ENCODE results near the gene RNF223.
"Not testable (repeated sequence)": the region's sequence is repeated elsewhere in the genome, so short reads cannot be mapped to it uniquely, and the experiment has no call there.

The RNF223 gene

GRCh38 chr1:1063945-1064831, 9.9 kb downstream of the RNF223 start:
- Mint-ChIP-seq H3K27ac (peak overlapping the region; percentile 95), H3K4me3 (peak overlapping the region; percentile 79), H3K4me1 (peaks cover 45% of the 10 kb centered on the region), H3K36me3 (peaks cover 65% of the 10 kb centered on the region), H3K9me3 (no peaks in the 10 kb centered on the region)
- peak; percentile 89 for ATAC-seq
- DNase-seq (ENCODE audit: low spot score in 2 of 2) = peak; percentile 83 to 97

- H3K9me3 Mint-ChIP-seq = no peaks in the 10 kb centered on the region
- peaks cover 49% of the 10 kb centered on the region for H3K4me1 Mint-ChIP-seq
- DNase-seq (ENCODE audit: low spot score in 2 of 2) (no peak), ATAC-seq (peak; percentile 0)
- H3K4me3 Mint-ChIP-seq = peak overlapping the region; percentile 79
- peaks cover 69% of the 10 kb centered on the region for H3K36me3 Mint-ChIP-seq
- peak overlapping the region; percentile 95 for H3K27ac Mint-ChIP-seq
Observed at GRCh38 chr1:1063261-1063944, 10.7 kb downstream of the RNF223 start.

- H3K4me1 Mint-ChIP-seq = peaks cover 51% of the 10 kb centered on the region
- peak overlapping the region; percentile 79 for H3K4me3 Mint-ChIP-seq
- H3K27ac Mint-ChIP-seq = peak overlapping the region; percentile 95
- no peaks in the 10 kb centered on the region for H3K9me3 Mint-ChIP-seq
- DNase-seq (ENCODE audit: low spot score in 2 of 2) (no peak), ATAC-seq (no peak)
- H3K36me3 Mint-ChIP-seq = peaks cover 68% of the 10 kb centered on the region
Observed at GRCh38 chr1:1062348-1063163, 11.6 kb downstream of the RNF223 start.

- Mint-ChIP-seq H3K27ac (peak overlapping the region; percentile 58), H3K4me3 (peak overlapping the region; percentile 79), H3K36me3 (peaks cover 67% of the 10 kb centered on the region), H3K4me1 (peaks cover 51% of the 10 kb centered on the region), H3K9me3 (no peaks in the 10 kb centered on the region)
- ATAC-seq = no peak
- no peak for DNase-seq (ENCODE audit: low spot score in 2 of 2)
Observed at GRCh38 chr1:1061682-1062345, 12.3 kb downstream of the RNF223 start.

GRCh38 chr1:1060281-1061000, 13.7 kb downstream of the RNF223 start:
- peaks cover 58% of the 10 kb centered on the region for H3K36me3 Mint-ChIP-seq
- H3K4me3 Mint-ChIP-seq = peak overlapping the region; percentile 79
- ATAC-seq (no peak), DNase-seq (ENCODE audit: low spot score in 2 of 2) (no peak)
- peaks cover 38% of the 10 kb centered on the region for H3K4me1 Mint-ChIP-seq
- no peaks in the 10 kb centered on the region for H3K9me3 Mint-ChIP-seq
- H3K27ac Mint-ChIP-seq = peak overlapping the region; percentile 58

GRCh38 chr1:1059494-1060280, 14.4 kb downstream of the RNF223 start:
- Mint-ChIP-seq H3K36me3 (peaks cover 59% of the 10 kb centered on the region), H3K9me3 (no peaks in the 10 kb centered on the region), H3K27ac (no peak overlapping the region), H3K4me3 (peak overlapping the region; percentile 79), H3K4me1 (peaks cover 35% of the 10 kb centered on the region)
- peak; percentile 90 to 98 for DNase-seq (ENCODE audit: low spot score in 2 of 2)
- peak; percentile 71 for ATAC-seq

- Mint-ChIP-seq H3K36me3 (peaks cover 53% of the 10 kb centered on the region), H3K4me3 (peak overlapping the region; percentile 79), H3K27ac (peak overlapping the region; percentile 74), H3K4me1 (peaks cover 29% of the 10 kb centered on the region), H3K9me3 (no peaks in the 10 kb centered on the region)
- DNase-seq (ENCODE audit: low spot score in 2 of 2) (no peak), ATAC-seq (peak; percentile 43)
Observed at GRCh38 chr1:1058921-1059493, 15.1 kb downstream of the RNF223 start.

- H3K36me3 Mint-ChIP-seq = peaks cover 50% of the 10 kb centered on the region
- peaks cover 27% of the 10 kb centered on the region for H3K4me1 Mint-ChIP-seq
- ATAC-seq (no peak), DNase-seq (ENCODE audit: low spot score in 2 of 2) (no peak)
- peak overlapping the region; percentile 79 for H3K4me3 Mint-ChIP-seq
- H3K9me3 Mint-ChIP-seq = no peaks in the 10 kb centered on the region
- peak overlapping the region; percentile 74 for H3K27ac Mint-ChIP-seq
Observed at GRCh38 chr1:1058088-1058905, 15.8 kb downstream of the RNF223 start.

GRCh38 chr1:1057769-1058087, 16.4 kb downstream of the RNF223 start:
- peaks cover 48% of the 10 kb centered on the region for H3K36me3 Mint-ChIP-seq
- DNase-seq (ENCODE audit: low spot score in 2 of 2); H3K9me3 Mint-ChIP-seq; ATAC-seq: not testable (repeated sequence)
- H3K4me3 Mint-ChIP-seq = peak overlapping the region; percentile 79
- peak overlapping the region; percentile 74 for H3K27ac Mint-ChIP-seq
- peaks cover 23% of the 10 kb centered on the region for H3K4me1 Mint-ChIP-seq

GRCh38 chr1:1055841-1056736, 18.0 kb downstream of the RNF223 start:
- Mint-ChIP-seq H3K4me3 (no peak overlapping the region), H3K36me3 (peaks cover 37% of the 10 kb centered on the region), H3K4me1 (peaks cover 19% of the 10 kb centered on the region), H3K9me3 (no peaks in the 10 kb centered on the region), H3K27ac (no peak overlapping the region)
- DNase-seq (ENCODE audit: low spot score in 2 of 2) (no peak), ATAC-seq (no peak)

GRCh38 chr1:1054971-1055370, 19.1 kb downstream of the RNF223 start:
- H3K9me3 Mint-ChIP-seq = no peaks in the 10 kb centered on the region
- H3K4me1 Mint-ChIP-seq = peaks cover 11% of the 10 kb centered on the region
- H3K27ac Mint-ChIP-seq = no peak overlapping the region
- no peak overlapping the region for H3K4me3 Mint-ChIP-seq
- no peak for DNase-seq (ENCODE audit: low spot score in 2 of 2)
- H3K36me3 Mint-ChIP-seq = peaks cover 26% of the 10 kb centered on the region
- no peak for ATAC-seq

- H3K4me1 Mint-ChIP-seq = peaks cover 11% of the 10 kb centered on the region
- no peak overlapping the region for H3K27ac Mint-ChIP-seq
- no peaks in the 10 kb centered on the region for H3K9me3 Mint-ChIP-seq
- DNase-seq (ENCODE audit: low spot score in 2 of 2) (no peak), ATAC-seq (no peak)
- H3K36me3 Mint-ChIP-seq = peaks cover 23% of the 10 kb centered on the region
- H3K4me3 Mint-ChIP-seq = no peak overlapping the region
Observed at GRCh38 chr1:1054099-1054700, 19.9 kb downstream of the RNF223 start.

Measured in stimulated activated effector memory CD8-positive, alpha-beta T cell treated with anti-CD3 and anti-CD28 coated beads, Interleukin-12 subunit alpha, Interleukin-12 subunit beta, amount 100 ng/mL, for 72 hours (primary cell).